Measurements from ENCODE around the gene WDR89. TPM values are rescaled to one million over a fixed set of nuclear protein-coding genes. Genes with fewer than 3 reads are reported as not detected.
A peak's percentile ranks its signal among the peaks of the same experiment; 100 is the strongest.
"Not testable (repeated sequence)": the region's sequence is repeated elsewhere in the genome, so short reads cannot be mapped to it uniquely, and the experiment has no call there.

Gene WDR89
- total RNA-seq, 1 experiment from 2014 or later: 17.4 TPM

GRCh38 chr14:63598807-63599206 lies 42.9 kb downstream of the WDR89 start:
- Mint-ChIP-seq H3K9me3 (ENCODE audit: unreplicated experiment) (no peaks in the 10 kb centered on the region), H3K27ac (ENCODE audit: low read depth, unreplicated experiment) (no peak overlapping the region), H3K4me3 (ENCODE audit: unreplicated experiment) (no peak overlapping the region), H3K27me3 (ENCODE audit: insufficient read depth, unreplicated experiment) (no peaks in the 10 kb centered on the region), H3K36me3 (ENCODE audit: insufficient read depth, unreplicated experiment) (peaks cover 47% of the 10 kb centered on the region), H3K4me1 (ENCODE audit: insufficient read depth, unreplicated experiment) (no peaks in the 10 kb centered on the region)
- BruUV-seq (replicated peaks): no TSS peak
- ChIA-PET CTCF (no interaction called here), POLR2A (interaction anchor here (1.1 kb wide), 1 partner anchor 27 kb away, joined by 3 read pairs; no protein-coding TSS in a partner anchor)
- TF ChIP-seq CTCF (IDR thresholded peaks at IDR 0.05; ENCODE audit: unreplicated experiment): no peak
- no peak for DNase-seq (ENCODE audit: unreplicated experiment)
- intact Hi-C loops (cut with micrococcal nuclease): no loop called here

GRCh38 chr14:63596998-63597658 lies 44.5 kb downstream of the WDR89 start:
- BruUV-seq (replicated peaks): TSS peak; percentile 8
- Mint-ChIP-seq H3K27me3 (ENCODE audit: insufficient read depth, unreplicated experiment) (no peaks in the 10 kb centered on the region), H3K27ac (ENCODE audit: low read depth, unreplicated experiment) (no peak overlapping the region), H3K4me1 (ENCODE audit: insufficient read depth, unreplicated experiment) (no peaks in the 10 kb centered on the region), H3K36me3 (ENCODE audit: insufficient read depth, unreplicated experiment) (peaks cover 34% of the 10 kb centered on the region), H3K9me3 (ENCODE audit: unreplicated experiment) (no peaks in the 10 kb centered on the region), H3K4me3 (ENCODE audit: unreplicated experiment) (no peak overlapping the region)
- CTCF ChIA-PET: no interaction called here
- POLR2A ChIA-PET: no interaction called here
- no peak for DNase-seq (ENCODE audit: unreplicated experiment)
- no peak for TF ChIP-seq CTCF (IDR thresholded peaks at IDR 0.05; ENCODE audit: unreplicated experiment)
- intact Hi-C loops (cut with micrococcal nuclease): no loop called here

GRCh38 chr14:63594455-63595372 lies 47.0 kb downstream of the WDR89 start:
- Mint-ChIP-seq H3K4me1 (ENCODE audit: insufficient read depth, unreplicated experiment) (no peaks in the 10 kb centered on the region), H3K27ac (ENCODE audit: low read depth, unreplicated experiment) (no peak overlapping the region), H3K36me3 (ENCODE audit: insufficient read depth, unreplicated experiment) (peaks cover 23% of the 10 kb centered on the region), H3K27me3 (ENCODE audit: insufficient read depth, unreplicated experiment) (no peaks in the 10 kb centered on the region), H3K9me3 (ENCODE audit: unreplicated experiment) (no peaks in the 10 kb centered on the region), H3K4me3 (ENCODE audit: unreplicated experiment) (no peak overlapping the region)
- ChIA-PET CTCF (interaction anchor here (0.6 to 0.8 kb wide), 2 partner anchors 8 to 204 kb away, joined by 3 read pairs; no protein-coding TSS in a partner anchor), POLR2A (no interaction called here)
- DNase-seq (ENCODE audit: unreplicated experiment): no peak
- intact Hi-C loops (cut with micrococcal nuclease): no loop called here
- no TSS peak for BruUV-seq (replicated peaks)
- TF ChIP-seq CTCF (IDR thresholded peaks at IDR 0.05; ENCODE audit: unreplicated experiment): no peak

GRCh38 chr14:63583046-63583445 lies 58.6 kb downstream of the WDR89 start:
- ChIA-PET CTCF (interaction anchor here (0.8 kb wide), 1 partner anchor 194 kb away, joined by 5 read pairs; no protein-coding TSS in a partner anchor), POLR2A (interaction anchor here (1.0 kb wide), 1 partner anchor 168 kb away, joined by 3 read pairs; no protein-coding TSS in a partner anchor)
- H3K27ac Mint-ChIP-seq (ENCODE audit: low read depth, unreplicated experiment); H3K4me1 Mint-ChIP-seq (ENCODE audit: insufficient read depth, unreplicated experiment); BruUV-seq (replicated peaks); intact Hi-C loops (cut with micrococcal nuclease); H3K4me3 Mint-ChIP-seq (ENCODE audit: unreplicated experiment); H3K27me3 Mint-ChIP-seq (ENCODE audit: insufficient read depth, unreplicated experiment); H3K9me3 Mint-ChIP-seq (ENCODE audit: unreplicated experiment); H3K36me3 Mint-ChIP-seq (ENCODE audit: insufficient read depth, unreplicated experiment); DNase-seq (ENCODE audit: unreplicated experiment): not testable (repeated sequence)

Measured in MCF 10A (cell line).